Activated CD4-positive, alpha-beta memory T cell treated with anti-CD3 and anti-CD28 coated beads, Interleukin-2, amount 10 ng/mL, durations not matched to agents 7 days and 5 days (primary cell): ENCODE data around the gene HP. TPM values are rescaled to one million over a fixed set of nuclear protein-coding genes. Genes with fewer than 3 reads are reported as not detected.
"Not testable (repeated sequence)": the region's sequence is repeated elsewhere in the genome, so short reads cannot be mapped to it uniquely, and the experiment has no call there.

Source experiments
- CTCF ChIA-PET: fragments of 350-600 bp; sonication (Branson Sonifier 250); formaldehyde crosslinking; loops from one replicate; lab custom pipeline; 2021; ENCODE audit warnings: antibody characterized with exemption, inconsistent platforms; lab: Charles Lee
- POLR2A ChIA-PET: fragments of 350-600 bp; sonication (Branson Sonifier 250); formaldehyde crosslinking; loops from one replicate; lab custom pipeline; 2021; ENCODE audit warnings: antibody characterized with exemption; lab: Charles Lee
- DNase-seq: peaks from one replicate; pipeline ENCODE4 v3.0.0-alpha.2; 2020
- H3K27ac Mint-ChIP-seq: one replicate; pipeline ENCODE4 v1.8.0; 2021; ENCODE audit warnings: mild to moderate bottlenecking, mixed read lengths
- H3K27me3 Mint-ChIP-seq: one replicate; pipeline ENCODE4 v1.8.0; 2021; ENCODE audit warnings: mixed read lengths
- H3K36me3 Mint-ChIP-seq: one replicate; pipeline ENCODE4 v1.8.0; 2021; ENCODE audit warnings: low read depth, mixed read lengths
- H3K4me1 Mint-ChIP-seq: one replicate; pipeline ENCODE4 v1.8.0; 2021; ENCODE audit warnings: mixed read lengths
- H3K4me3 Mint-ChIP-seq: one replicate; pipeline ENCODE4 v1.8.0; 2021; ENCODE audit warnings: mild to moderate bottlenecking, mixed read lengths
- H3K9me3 Mint-ChIP-seq: one replicate; pipeline ENCODE4 v1.8.0; 2021; ENCODE audit warnings: mixed read lengths
- total RNA-seq, 2 experiments: library from RNA; stranded (reverse); gene quantifications; one replicate each; pipeline ENCODE4 v1.2.3, GENCODE V29; 2021

The HP gene
- total RNA-seq, 2 experiments from 2014 or later: not detected

- H3K4me3 Mint-ChIP-seq, H3K9me3 Mint-ChIP-seq, H3K4me1 Mint-ChIP-seq, H3K27me3 Mint-ChIP-seq, POLR2A ChIA-PET, H3K36me3 Mint-ChIP-seq, H3K27ac Mint-ChIP-seq, DNase-seq: not testable (repeated sequence)
- CTCF ChIA-PET: interaction anchor here (1.2 kb wide), 1 partner anchor 10 kb away, joined by 4 read pairs; no protein-coding TSS in a partner anchor
These were observed 22.8 kb downstream of the HP start for GRCh38 chr16:72076991-72077706.

- ChIA-PET POLR2A (interaction anchor here (1.1 kb wide), 1 partner anchor 10 kb away, joined by 4 read pairs; the partner anchor contains the start of genes DHX38 and TXNL4B), CTCF (no interaction called here)
- Mint-ChIP-seq H3K4me1 (no peaks in the 10 kb centered on the region), H3K4me3 (no peak overlapping the region), H3K9me3 (peaks cover 10% of the 10 kb centered on the region), H3K27ac (no peak overlapping the region), H3K36me3 (peaks cover 40% of the 10 kb centered on the region), H3K27me3 (no peaks in the 10 kb centered on the region)
- no peak for DNase-seq
These were observed 29.6 kb downstream of the HP start for GRCh38 chr16:72083778-72084404.

DNA sequence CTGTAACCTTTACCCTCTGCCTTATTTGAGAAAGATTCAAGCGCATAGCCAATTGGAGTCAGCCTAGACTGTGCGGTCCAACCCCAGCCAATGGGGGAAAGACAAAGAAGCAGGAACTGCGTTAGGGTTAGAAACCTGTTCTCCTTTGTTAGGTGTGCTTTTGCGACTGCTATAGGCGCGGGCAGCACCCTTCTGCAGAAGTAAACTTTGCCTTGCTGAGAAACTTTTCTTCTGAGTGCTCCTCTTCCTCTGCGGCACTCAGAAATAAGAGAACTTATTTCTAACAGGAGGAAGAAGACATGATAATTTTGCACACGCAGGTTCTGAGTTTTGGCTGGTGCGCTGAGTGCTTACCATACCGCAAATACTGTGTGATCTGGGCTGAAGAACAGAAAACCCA lies 30.1 kb downstream of the HP start:
- no peak overlapping the region for H3K27ac Mint-ChIP-seq
- H3K4me3 Mint-ChIP-seq: no peak overlapping the region
- CTCF ChIA-PET: no interaction called here
- POLR2A ChIA-PET: interaction anchor here (1.1 kb wide), 1 partner anchor 9 kb away, joined by 4 read pairs; the partner anchor contains the start of genes DHX38 and TXNL4B
- DNase-seq: no peak
- H3K9me3 Mint-ChIP-seq: peaks cover 10% of the 10 kb centered on the region
- peaks cover 2% of the 10 kb centered on the region for H3K4me1 Mint-ChIP-seq
- H3K36me3 Mint-ChIP-seq: peaks cover 46% of the 10 kb centered on the region
- H3K27me3 Mint-ChIP-seq: no peaks in the 10 kb centered on the region

DNA sequence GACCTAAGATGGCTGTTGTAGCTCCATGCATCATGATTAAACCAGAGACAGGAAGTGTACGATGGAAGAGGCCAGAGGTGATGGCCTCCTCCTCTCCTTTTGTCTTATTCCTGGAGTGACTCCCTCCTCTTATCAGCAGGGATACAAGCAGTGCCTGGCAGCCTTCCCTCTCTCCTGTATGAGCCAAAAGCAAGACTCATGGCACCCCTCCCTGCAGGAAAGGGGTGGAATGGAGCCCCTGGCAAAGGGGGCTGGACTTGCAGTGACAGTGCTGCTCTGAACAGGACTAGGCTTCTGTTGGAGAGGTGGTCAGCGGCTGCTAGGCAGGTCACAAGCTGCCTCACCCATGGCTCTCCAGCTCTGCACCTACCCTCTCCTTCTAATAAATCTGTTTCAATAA lies 30.7 kb downstream of the HP start:
- CTCF ChIA-PET: no interaction called here
- H3K36me3 Mint-ChIP-seq: peaks cover 50% of the 10 kb centered on the region
- POLR2A ChIA-PET: no interaction called here

DNA sequence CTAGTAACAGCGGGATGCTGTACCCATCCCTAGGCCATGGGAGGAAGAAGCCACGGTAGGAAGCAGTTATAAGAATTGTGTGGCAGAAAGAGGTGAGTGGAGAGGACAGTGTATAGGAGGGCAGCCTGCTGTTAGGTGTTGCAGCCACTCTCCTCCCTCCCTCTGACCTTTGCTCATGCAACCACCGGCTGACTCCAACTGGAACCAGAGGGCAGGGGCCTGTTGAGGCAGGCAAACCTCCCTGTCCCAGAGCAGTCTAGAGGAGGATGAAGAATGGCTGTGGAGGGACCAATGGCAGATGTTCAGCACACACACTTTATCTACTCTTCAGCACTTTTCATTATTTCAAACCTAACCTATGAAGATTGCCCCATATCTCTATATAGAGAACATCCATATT lies 36.9 kb downstream of the HP start:
- ChIA-PET POLR2A (no interaction called here), CTCF (interaction anchor here (1.1 kb wide), 1 partner anchor 34 kb away, joined by 5 read pairs; no protein-coding TSS in a partner anchor)
- peaks cover 46% of the 10 kb centered on the region for H3K36me3 Mint-ChIP-seq
- H3K4me3 Mint-ChIP-seq: peak overlapping the region; percentile 38
- DNase-seq: no peak
- H3K4me1 Mint-ChIP-seq: peaks cover 42% of the 10 kb centered on the region
- no peak overlapping the region for H3K27ac Mint-ChIP-seq
- no peaks in the 10 kb centered on the region for H3K27me3 Mint-ChIP-seq
- H3K9me3 Mint-ChIP-seq: no peaks in the 10 kb centered on the region

More for the DNA sequence above, 30.7 kb downstream of the HP start:
- Mint-ChIP-seq H3K27me3 (no peaks in the 10 kb centered on the region), H3K4me1 (peaks cover 2% of the 10 kb centered on the region), H3K27ac (no peak overlapping the region), H3K4me3 (no peak overlapping the region), H3K9me3 (peaks cover 10% of the 10 kb centered on the region)
- DNase-seq: no peak

- ChIA-PET POLR2A (interaction anchor here (0.9 to 1.7 kb wide), 12 partner anchors 9 to 572 kb away, joined by 3 to 6 read pairs (median 3); partner anchors contain the start of genes AP1G1 and IST1), CTCF (interaction anchor here (1.0 to 2.9 kb wide), 6 partner anchors 21 to 571 kb away, joined by 3 to 11 read pairs (median 4); no protein-coding TSS in a partner anchor)
- no peak for DNase-seq
- no peaks in the 10 kb centered on the region for H3K9me3 Mint-ChIP-seq
- H3K4me3 Mint-ChIP-seq: peak overlapping the region; percentile 96
- H3K36me3 Mint-ChIP-seq: peaks cover 51% of the 10 kb centered on the region
- H3K27me3 Mint-ChIP-seq: no peaks in the 10 kb centered on the region
- H3K27ac Mint-ChIP-seq: peak overlapping the region; percentile 95
- peaks cover 43% of the 10 kb centered on the region for H3K4me1 Mint-ChIP-seq
These were observed 38.6 kb downstream of the HP start for GRCh38 chr16:72092832-72093447.

DNA sequence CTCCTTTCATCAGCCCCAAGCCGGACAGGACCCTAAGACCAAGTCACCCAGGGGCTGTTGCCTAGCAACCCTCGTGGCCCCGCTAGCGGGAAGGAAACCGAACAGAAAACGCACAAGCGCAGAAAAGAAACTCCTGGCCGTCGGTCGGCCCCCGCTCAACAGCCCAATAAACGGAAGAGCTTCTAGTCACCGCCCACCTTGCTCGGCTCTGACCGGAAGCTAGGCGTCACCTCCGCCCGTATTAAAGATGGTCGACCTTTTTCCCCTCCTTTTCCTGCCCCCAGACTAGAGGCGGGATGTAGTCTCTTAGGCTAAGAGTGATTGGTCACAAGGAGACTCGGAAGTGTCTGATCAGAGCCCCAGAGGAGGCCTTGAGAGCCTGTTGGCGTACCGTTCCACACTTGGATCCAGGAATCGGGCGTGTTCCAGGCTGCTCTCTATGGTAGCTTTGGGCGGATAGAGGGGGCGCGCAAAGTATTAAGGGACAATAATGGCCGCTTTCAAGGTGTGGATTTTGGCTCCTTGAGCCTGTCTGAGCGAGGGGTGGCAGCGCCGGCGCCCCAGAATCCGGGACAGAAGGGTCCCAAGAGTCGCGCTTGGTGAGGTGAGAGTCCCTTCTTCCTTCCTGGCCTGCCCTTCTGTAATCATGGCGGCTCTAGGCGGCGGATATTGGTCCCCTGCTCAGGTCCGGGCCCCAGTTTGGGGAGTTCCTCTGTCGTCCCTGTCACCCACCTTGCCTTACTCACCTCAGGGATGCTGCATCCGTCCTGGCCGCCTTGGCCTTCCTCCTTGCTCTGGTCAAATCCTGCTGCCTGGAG lies 39.4 kb downstream of the HP start, which contains the start of the genes DHX38 and TXNL4B:
Gene DHX38, plus strand, starts transcription at position 400 of the 818 bp plus-strand sequence. CDS start 2,311 bp downstream, outside the sequence.
Gene TXNL4B, minus strand, starts transcription at position 173 of the 818 bp plus-strand sequence. CDS start 2,871 bp downstream, outside the sequence.
- Mint-ChIP-seq H3K27ac (peak within 1 kb of the TSS; percentile 95), H3K36me3 (peaks cover 52% of the 10 kb centered on the region), H3K4me3 (peak within 1 kb of the TSS; percentile 96), H3K27me3 (no peaks in the 10 kb centered on the region), H3K9me3 (no peaks in the 10 kb centered on the region), H3K4me1 (peaks cover 43% of the 10 kb centered on the region)
- peak; percentile 95 for DNase-seq
- CTCF ChIA-PET: interaction anchor here (0.8 to 2.9 kb wide), 8 partner anchors 20 to 570 kb away, joined by 3 to 11 read pairs (median 3); partner anchors contain the start of gene HPR
- POLR2A ChIA-PET: interaction anchor here (0.9 to 1.7 kb wide), 13 partner anchors 9 to 571 kb away, joined by 3 to 6 read pairs (median 3); partner anchors contain the start of genes AP1G1 and IST1

- Mint-ChIP-seq H3K4me3 (peak overlapping the region; percentile 96), H3K36me3 (peaks cover 52% of the 10 kb centered on the region), H3K9me3 (no peaks in the 10 kb centered on the region), H3K27ac (peak overlapping the region; percentile 95), H3K27me3 (no peaks in the 10 kb centered on the region), H3K4me1 (peaks cover 41% of the 10 kb centered on the region)
- no peak for DNase-seq
- POLR2A ChIA-PET: interaction anchor here (0.6 to 1.7 kb wide), 8 partner anchors 8 to 570 kb away, joined by 3 to 6 read pairs (median 4); partner anchors contain the start of gene AP1G1
- CTCF ChIA-PET: interaction anchor here (0.8 to 2.9 kb wide), 4 partner anchors 28 to 133 kb away, joined by 3 to 11 read pairs (median 3); partner anchors contain the start of gene HPR
These were observed 39.9 kb downstream of the HP start for GRCh38 chr16:72094266-72094610.

DNA sequence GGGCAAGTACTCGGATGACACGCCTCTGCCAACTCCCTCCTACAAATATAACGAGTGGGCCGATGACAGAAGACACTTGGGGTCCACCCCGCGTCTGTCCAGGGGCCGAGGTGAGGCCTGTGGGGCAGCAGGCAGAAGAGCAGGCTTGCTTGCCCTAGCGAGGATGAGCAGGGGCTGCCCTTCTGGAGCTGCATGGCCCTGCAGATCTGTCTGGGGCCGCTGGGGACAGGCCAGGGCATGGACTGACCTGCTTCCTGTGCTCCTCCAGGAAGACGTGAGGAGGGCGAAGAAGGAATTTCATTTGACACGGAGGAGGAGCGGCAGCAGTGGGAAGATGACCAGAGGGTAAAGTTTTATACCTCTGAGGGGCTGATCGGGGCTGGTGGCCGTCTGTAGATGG lies 44.6 kb downstream of the HP start:
- ChIA-PET CTCF (interaction anchor here (3.3 kb wide), 1 partner anchor 31 kb away, joined by 12 read pairs; no protein-coding TSS in a partner anchor), POLR2A (no interaction called here)
- no peaks in the 10 kb centered on the region for H3K9me3 Mint-ChIP-seq
- H3K4me3 Mint-ChIP-seq: no peak overlapping the region
- H3K4me1 Mint-ChIP-seq: peaks cover 16% of the 10 kb centered on the region
- peaks cover 77% of the 10 kb centered on the region for H3K36me3 Mint-ChIP-seq
- no peak for DNase-seq
- peak overlapping the region; percentile 35 for H3K27ac Mint-ChIP-seq
- no peaks in the 10 kb centered on the region for H3K27me3 Mint-ChIP-seq

DNA sequence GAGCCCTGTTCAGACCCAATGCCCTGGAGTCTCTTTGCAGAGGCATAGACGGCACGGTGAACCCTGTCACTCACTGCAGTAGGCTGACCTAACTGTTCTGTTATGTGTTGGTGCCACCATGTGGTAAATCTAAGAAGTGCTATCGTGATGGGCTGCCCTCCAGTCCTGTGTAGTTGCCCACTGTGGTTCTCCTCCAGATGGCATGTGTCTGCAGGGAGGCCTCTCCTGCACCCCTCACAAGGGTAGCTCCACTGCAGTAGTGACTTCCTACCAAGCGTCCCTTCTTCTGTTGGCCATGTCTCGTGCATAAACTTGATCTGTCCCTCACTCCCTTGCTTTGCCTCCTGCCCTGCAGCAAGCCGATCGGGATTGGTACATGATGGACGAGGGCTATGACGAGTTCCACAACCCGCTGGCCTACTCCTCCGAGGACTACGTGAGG lies 45.1 kb downstream of the HP start:
- ChIA-PET POLR2A (no interaction called here), CTCF (interaction anchor here (0.8 to 3.3 kb wide), 3 partner anchors 10 to 33 kb away, joined by 3 to 12 read pairs (median 4); no protein-coding TSS in a partner anchor)
- no peak overlapping the region for H3K4me3 Mint-ChIP-seq
- peak; percentile 54 for DNase-seq
- peaks cover 81% of the 10 kb centered on the region for H3K36me3 Mint-ChIP-seq
- H3K27ac Mint-ChIP-seq: no peak overlapping the region
- H3K9me3 Mint-ChIP-seq: no peaks in the 10 kb centered on the region
- H3K4me1 Mint-ChIP-seq: peaks cover 16% of the 10 kb centered on the region
- no peaks in the 10 kb centered on the region for H3K27me3 Mint-ChIP-seq

DNA sequence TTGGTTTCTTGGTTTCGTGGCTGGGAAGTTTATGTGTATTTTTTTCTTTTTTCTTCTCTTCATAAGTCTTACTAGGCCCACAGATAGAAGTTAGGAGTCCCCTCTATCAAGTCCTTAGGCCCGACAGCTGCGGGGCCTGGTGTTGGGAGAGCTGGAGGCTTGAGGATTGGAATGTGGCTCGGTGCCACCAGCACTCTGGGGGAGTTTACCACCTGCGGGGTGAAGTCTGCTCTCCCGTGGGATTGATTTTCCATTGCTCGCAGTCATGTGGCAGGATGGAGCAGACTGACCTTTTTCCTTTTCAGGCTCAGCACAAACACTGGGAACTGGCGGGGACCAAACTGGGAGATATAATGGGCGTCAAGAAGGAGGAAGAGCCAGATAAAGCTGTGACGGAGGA lies 46.9 kb downstream of the HP start:
- no peak overlapping the region for H3K27ac Mint-ChIP-seq
- H3K9me3 Mint-ChIP-seq: no peaks in the 10 kb centered on the region
- no peaks in the 10 kb centered on the region for H3K27me3 Mint-ChIP-seq
- peaks cover 91% of the 10 kb centered on the region for H3K36me3 Mint-ChIP-seq
- POLR2A ChIA-PET: no interaction called here
- CTCF ChIA-PET: no interaction called here
- peaks cover 1% of the 10 kb centered on the region for H3K4me1 Mint-ChIP-seq
- H3K4me3 Mint-ChIP-seq: no peak overlapping the region
- no peak for DNase-seq

DNA sequence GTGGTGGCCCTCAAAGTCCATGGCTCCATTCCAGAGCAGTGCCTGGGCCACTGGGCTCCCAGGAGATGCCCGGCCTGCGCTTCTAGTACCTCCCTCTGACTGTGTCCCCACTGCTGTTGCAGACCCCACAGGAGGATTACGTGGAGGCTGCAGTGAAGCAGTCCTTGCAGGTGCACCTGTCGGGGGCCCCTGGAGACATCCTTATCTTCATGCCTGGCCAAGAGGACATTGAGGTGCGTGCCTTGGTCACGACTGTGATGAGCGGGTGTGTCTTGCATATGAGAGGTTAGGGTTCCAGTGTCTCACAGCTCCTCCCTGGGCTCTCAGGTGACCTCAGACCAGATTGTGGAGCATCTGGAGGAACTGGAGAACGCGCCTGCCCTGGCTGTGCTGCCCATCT lies 50.6 kb downstream of the HP start:
- CTCF ChIA-PET: no interaction called here
- Mint-ChIP-seq H3K27me3 (no peaks in the 10 kb centered on the region), H3K4me1 (no peaks in the 10 kb centered on the region), H3K9me3 (no peaks in the 10 kb centered on the region), H3K27ac (no peak overlapping the region), H3K4me3 (no peak overlapping the region), H3K36me3 (peaks cover 92% of the 10 kb centered on the region)
- no peak for DNase-seq
- POLR2A ChIA-PET: interaction anchor here (1.1 kb wide), 1 partner anchor 24 kb away, joined by 3 read pairs; no protein-coding TSS in a partner anchor
